Panc1 (cell line): ENCODE data around the gene TBCD. TPM values are rescaled to one million over a fixed set of nuclear protein-coding genes. Genes with fewer than 3 reads are reported as not detected.

ENCODE experiments used
- ATAC-seq: fragments of 200-7000 bp; cut with Tn5 transposase; 2 replicates; pipeline ENCODE4 v1.9.1; 2020; ENCODE audit warnings: mild to moderate bottlenecking, moderate library complexity
- BruUV-seq: library from RNA; stranded (reverse); fragments of 400-500 nt; replicated peaks from 2 replicates; lab custom pipeline; 2021; lab: Mats Ljungman, UMichigan
- CTCF ChIA-PET: fragments of 300-600 bp; sonication (Branson Sonifier 250); formaldehyde crosslinking; loops from one replicate; lab custom pipeline; 2022; ENCODE audit warnings: antibody characterized with exemption; lab: Charles Lee
- POLR2A ChIA-PET: fragments of 300-600 bp; sonication (Branson Sonifier 250); formaldehyde crosslinking; loops from one replicate; lab custom pipeline; 2022; ENCODE audit warnings: antibody characterized with exemption; lab: Charles Lee
- DNase-seq: peaks from one replicate; pipeline ENCODE4 v3.0.0-alpha.2; 2010; ENCODE audit warnings: low read depth, low spot score
- H3K27ac ChIP-seq: 2 replicates; pipeline ENCODE4 v1.5.1; 2011; ENCODE audit warnings: mild to moderate bottlenecking, low read length, inconsistent platforms
- H3K27me3 ChIP-seq: fragments of 200-500 bp; sonication (Bioruptor generic); 2 replicates; pipeline ENCODE4 v1.6.0; 2014; ENCODE audit warnings: low read length, inconsistent platforms; ENCODE audit not compliant: control insufficient read depth, insufficient read depth
- H3K36me3 ChIP-seq: fragments of 200-500 bp; sonication (Bioruptor generic); 2 replicates; pipeline ENCODE4 v1.5.1; 2014; ENCODE audit warnings: inconsistent platforms, mild to moderate bottlenecking, low read length, moderate library complexity; ENCODE audit not compliant: control insufficient read depth, insufficient read depth
- H3K4me1 ChIP-seq: 2 replicates; pipeline ENCODE4 v1.5.1; 2011; ENCODE audit warnings: inconsistent platforms, mild to moderate bottlenecking, low read length, moderate library complexity; ENCODE audit not compliant: control insufficient read depth, insufficient read depth
- H3K4me3 ChIP-seq, 2 experiments: 2 replicates each; pipeline ENCODE4 v1.5.1; 2011 to 2012; ENCODE audit warnings: low read depth in 2 of 2, low read length in 2 of 2, mild to moderate bottlenecking in 2 of 2, inconsistent platforms in 1 of 2, moderate library complexity in 1 of 2
- H3K9me3 ChIP-seq: fragments of 200-500 bp; sonication (Bioruptor generic); 2 replicates; pipeline ENCODE4 v1.5.1; 2014; ENCODE audit warnings: low read depth, mild to moderate bottlenecking, inconsistent platforms, low read length, moderate library complexity; ENCODE audit not compliant: control insufficient read depth, insufficient read depth
- CTCF ChIP-seq: fragments of 450-650 bp; IDR thresholded peaks from 2 replicates; pipeline ENCODE4 v1.5.1; 2017; ENCODE audit warnings: mild to moderate bottlenecking
- POLR2AphosphoS5 ChIP-seq: IDR thresholded peaks from 2 replicates; pipeline ENCODE4 v1.6.1; 2012; ENCODE audit warnings: mild to moderate bottlenecking, low read depth, low read length, moderate library complexity
- REST ChIP-seq, 2 experiments: IDR thresholded peaks; 2 replicates each; pipeline ENCODE4 v1.6.1; 2011 to 2012; ENCODE audit warnings: low read depth in 2 of 2, control low read depth in 1 of 2, low read length in 1 of 2, mild to moderate bottlenecking in 1 of 2, moderate library complexity in 1 of 2; ENCODE audit not compliant: insufficient read depth in 1 of 2
- SIN3A ChIP-seq: IDR thresholded peaks from 2 replicates; pipeline ENCODE4 v1.6.1; 2012; ENCODE audit warnings: low read depth, mild to moderate bottlenecking, low read length, moderate library complexity, borderline replicate concordance; ENCODE audit not compliant: insufficient read depth
- TCF7L2 ChIP-seq: IDR thresholded peaks from 2 replicates; pipeline ENCODE4 v1.6.1; 2011; ENCODE audit warnings: mild to moderate bottlenecking, low read depth, low read length, inconsistent platforms
- in situ Hi-C: cut with HindIII; loops from 2 replicates; pipeline ENCODE4 v1.10.0; 2016; ENCODE audit warnings: low sequenced_read_pairs, low pct_unique_long_range_greater_than_20kb
- intact Hi-C: fragments of 100-400 bp; cut with micrococcal nuclease; formaldehyde crosslinking; loops from one replicate; pipeline ENCODE4 v1.10.0; 2022; ENCODE audit not compliant: unreplicated experiment
- total RNA-seq: library from RNA; stranded (reverse); gene quantifications from one replicate; pipeline ENCODE4 v1.2.1, GENCODE V29; 2021; ENCODE audit not compliant: unreplicated experiment

The TBCD gene
- total RNA-seq, 1 experiment from 2014 or later: 186 TPM

GRCh38 chr17:82957469-82957795 lies 205.6 kb downstream of the TBCD start:
- BruUV-seq: no TSS peak
- no peak for DNase-seq
- Histone ChIP-seq H3K4me3 (no peak overlapping the region), H3K9me3 (no peaks in the 10 kb centered on the region), H3K36me3 (no peaks in the 10 kb centered on the region), H3K27ac (no peak overlapping the region), H3K27me3 (no peaks in the 10 kb centered on the region), H3K4me1 (no peaks in the 10 kb centered on the region)
- in situ Hi-C loops: no loop called here
- intact Hi-C loops: no loop called here
- TF ChIP-seq CTCF (no peak), SIN3A (no peak), REST (IDR thresholded peaks at IDR 0.05; ENCODE audit: insufficient read depth in 1 of 2, low read depth in 2 of 2, low read length in 1 of 2) (no peak), POLR2AphosphoS5 (no peak), TCF7L2 (no peak)
- CTCF ChIA-PET: no interaction called here
- POLR2A ChIA-PET: no interaction called here
- ATAC-seq: no peak

GRCh38 chr17:82957961-82958561 lies 206.2 kb downstream of the TBCD start:
- Histone ChIP-seq H3K27me3 (no peaks in the 10 kb centered on the region), H3K4me3 (no peak overlapping the region), H3K9me3 (no peaks in the 10 kb centered on the region), H3K27ac (no peak overlapping the region), H3K4me1 (no peaks in the 10 kb centered on the region), H3K36me3 (no peaks in the 10 kb centered on the region)
- POLR2A ChIA-PET: no interaction called here
- intact Hi-C loops (no loop called here), in situ Hi-C loops (no loop called here)
- ATAC-seq (peak; percentile 51), DNase-seq (no peak)
- TF ChIP-seq REST (IDR thresholded peaks at IDR 0.05; ENCODE audit: insufficient read depth in 1 of 2, low read depth in 2 of 2, low read length in 1 of 2) (no peak), POLR2AphosphoS5 (no peak), SIN3A (no peak), TCF7L2 (no peak), CTCF (no peak)
- no TSS peak for BruUV-seq
- CTCF ChIA-PET: no interaction called here
